ENCODE measurements around the gene ANKRD33B.

Gene ANKRD33B

GRCh38 chr5:10538789-10539686 is 24.8 kb upstream of the ANKRD33B start:
- TF ChIP-seq CTCF (IDR thresholded peaks at IDR 0.05; ENCODE audit: low read depth, low read length, missing control alignments) = no peak
- Histone ChIP-seq H3K27ac (no peak overlapping the region), H3K27me3 (replicated peaks) (no peaks in the 10 kb centered on the region), H3K4me3 (ENCODE audit: low read depth, low read length) (no peak overlapping the region), H3K36me3 (replicated peaks) (no peaks in the 10 kb centered on the region)
- in situ Hi-C loops (cut with HindIII; ENCODE audit: low pct_ligation_motif_present, low sequenced_read_pairs) = no loop called here
- DNase-seq = no peak

DNA sequence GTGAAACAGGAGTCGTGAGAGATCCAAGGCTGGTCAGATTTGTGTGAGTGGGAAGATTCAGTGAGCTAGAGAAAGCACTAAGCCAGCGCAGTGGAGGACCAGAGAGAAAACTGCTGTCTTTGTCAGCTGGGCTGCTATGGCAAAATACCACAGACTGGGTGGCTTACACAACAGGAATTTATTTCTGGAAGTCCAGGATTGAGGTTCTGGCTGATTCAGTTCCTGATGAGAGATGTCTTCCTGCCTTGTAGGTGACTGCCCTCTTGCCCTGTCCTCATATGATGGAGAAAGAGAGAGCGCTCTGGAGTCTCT is 24.2 kb upstream of the ANKRD33B start:
- no peak for DNase-seq

GRCh38 chr5:10540036-10540544 is 23.8 kb upstream of the ANKRD33B start:
- in situ Hi-C loops (cut with HindIII; ENCODE audit: low pct_ligation_motif_present, low sequenced_read_pairs) = no loop called here
- no peak for TF ChIP-seq CTCF (IDR thresholded peaks at IDR 0.05; ENCODE audit: low read depth, low read length, missing control alignments)
- Histone ChIP-seq H3K27me3 (replicated peaks) (no peaks in the 10 kb centered on the region), H3K4me3 (ENCODE audit: low read depth, low read length) (no peak overlapping the region), H3K36me3 (replicated peaks) (no peaks in the 10 kb centered on the region), H3K27ac (no peak overlapping the region)
- DNase-seq = no peak

More for the DNA sequence above, 24.2 kb upstream of the ANKRD33B start:
- in situ Hi-C loops (cut with HindIII; ENCODE audit: low pct_ligation_motif_present, low sequenced_read_pairs) = no loop called here
- no peak for TF ChIP-seq CTCF (IDR thresholded peaks at IDR 0.05; ENCODE audit: low read depth, low read length, missing control alignments)
- Histone ChIP-seq H3K36me3 (replicated peaks) (no peaks in the 10 kb centered on the region), H3K4me3 (ENCODE audit: low read depth, low read length) (no peak overlapping the region), H3K27me3 (replicated peaks) (no peaks in the 10 kb centered on the region), H3K27ac (no peak overlapping the region)

- no peak for TF ChIP-seq CTCF (IDR thresholded peaks at IDR 0.05; ENCODE audit: low read depth, low read length, missing control alignments)
- H3K4me3 ChIP-seq (ENCODE audit: low read depth, low read length) = no peak overlapping the region
- H3K36me3 ChIP-seq (replicated peaks) = no peaks in the 10 kb centered on the region
- in situ Hi-C loops (cut with HindIII; ENCODE audit: low pct_ligation_motif_present, low sequenced_read_pairs) = no loop called here
- H3K27me3 ChIP-seq (replicated peaks) = no peaks in the 10 kb centered on the region
- no peak for DNase-seq
- no peak overlapping the region for H3K27ac ChIP-seq
These were observed 22.8 kb upstream of the ANKRD33B start for GRCh38 chr5:10540951-10541646.

DNA sequence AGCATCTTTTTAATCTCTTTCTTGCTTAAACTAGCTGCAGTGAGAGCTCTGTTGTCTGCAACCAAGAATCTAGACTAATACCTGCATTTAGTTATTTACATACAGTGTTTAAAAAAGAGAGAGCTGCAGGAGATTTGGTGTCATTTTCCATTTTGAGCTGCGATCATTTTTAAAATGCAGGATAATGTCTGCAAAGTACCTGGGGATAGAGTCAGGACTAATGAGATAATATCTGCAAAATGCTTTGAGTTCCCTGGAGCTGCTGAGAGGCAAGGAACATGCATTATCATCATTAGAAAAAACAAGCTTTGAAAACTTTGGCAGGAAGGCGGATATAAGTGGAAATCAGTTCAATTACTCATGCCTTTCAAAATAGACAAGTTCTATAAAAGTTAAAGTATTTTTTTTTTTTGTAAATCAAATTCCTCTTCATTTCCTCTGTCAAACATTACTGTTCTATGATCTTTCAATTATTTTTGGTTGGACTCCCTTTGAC is 21.8 kb upstream of the ANKRD33B start:
- Histone ChIP-seq H3K4me3 (ENCODE audit: low read depth, low read length) (no peak overlapping the region), H3K27me3 (replicated peaks) (no peaks in the 10 kb centered on the region), H3K36me3 (replicated peaks) (no peaks in the 10 kb centered on the region), H3K27ac (no peak overlapping the region)
- no peak for TF ChIP-seq CTCF (IDR thresholded peaks at IDR 0.05; ENCODE audit: low read depth, low read length, missing control alignments)
- in situ Hi-C loops (cut with HindIII; ENCODE audit: low pct_ligation_motif_present, low sequenced_read_pairs) = no loop called here
- no peak for DNase-seq
